ENCODE results near the gene RSL1D1. TPM values are rescaled to one million over a fixed set of nuclear protein-coding genes. Genes with fewer than 3 reads are reported as not detected.

The RSL1D1 gene
- total RNA-seq, 2 experiments from 2014 or later = 224 to 237 TPM

- no peak for TF ChIP-seq CTCF (IDR thresholded peaks at IDR 0.05)
- no peak for DNase-seq
- H3K4me1 Mint-ChIP-seq (ENCODE audit: low read depth) = peaks cover 25% of the 10 kb centered on the region
- no peak overlapping the region for H3K4me3 Mint-ChIP-seq
- no peak overlapping the region for H3K4me3 ChIP-seq (ENCODE audit: low read length)
- ChIA-PET CTCF (no interaction called here), POLR2A (interaction anchor here (0.9 kb wide), 1 partner anchor 39 kb away, joined by 3 read pairs; no protein-coding TSS in a partner anchor)
- peaks cover 32% of the 10 kb centered on the region for H3K36me3 Mint-ChIP-seq (ENCODE audit: low read depth)
- H3K4me1 ChIP-seq (ENCODE audit: insufficient read depth, low read length) = no peaks in the 10 kb centered on the region
- no peaks in the 10 kb centered on the region for H3K9me3 Mint-ChIP-seq
- H3K27ac ChIP-seq (ENCODE audit: low read depth in 1 of 2, low read length in 2 of 2) = no peak overlapping the region
- no peak overlapping the region for H3K27ac Mint-ChIP-seq
- H3K27me3 Mint-ChIP-seq = no peaks in the 10 kb centered on the region
- no peaks in the 10 kb centered on the region for H3K9me3 ChIP-seq (ENCODE audit: control insufficient read depth in 1 of 2, insufficient read depth in 1 of 2, low read length in 2 of 2)
- H3K36me3 ChIP-seq (ENCODE audit: insufficient read depth, low read length) = peaks cover 28% of the 10 kb centered on the region
- H3K27me3 ChIP-seq (ENCODE audit: control insufficient read depth in 1 of 2, insufficient read depth in 2 of 2, low read length in 2 of 2) = no peaks in the 10 kb centered on the region
- ATAC-seq (ENCODE audit: poor library complexity) = no peak
- intact Hi-C loops (cut with DNase I, micrococcal nuclease) = no loop called here
Measured at GRCh38 chr16:11868412-11868980, 17.2 kb upstream of the RSL1D1 start.

DNA sequence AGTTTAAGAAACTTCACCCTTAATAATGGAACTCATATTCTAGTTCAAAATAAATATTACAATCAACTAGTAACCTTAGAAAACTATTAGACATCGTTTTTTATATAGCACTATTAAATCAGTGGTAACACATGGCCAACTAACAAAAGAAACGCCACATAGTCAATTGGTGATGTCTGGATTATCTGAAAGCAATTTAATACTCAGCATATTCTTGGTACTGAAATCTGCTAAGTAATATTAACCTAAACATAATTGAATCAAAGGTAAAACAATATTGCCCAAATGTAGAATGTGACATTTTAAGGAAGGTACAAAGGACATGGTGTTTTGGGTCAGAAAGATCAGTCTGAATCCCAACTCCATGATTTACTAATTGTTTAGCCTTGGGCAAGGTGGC lies 11.1 kb upstream of the RSL1D1 start:
- TF ChIP-seq CTCF (IDR thresholded peaks at IDR 0.05) = no peak
- intact Hi-C loops (cut with DNase I, micrococcal nuclease) = no loop called here
- ChIA-PET POLR2A (no interaction called here), CTCF (no interaction called here)
- H3K27ac ChIP-seq (ENCODE audit: low read depth in 1 of 2, low read length in 2 of 2) = no peak overlapping the region
- Mint-ChIP-seq H3K4me3 (no peak overlapping the region), H3K36me3 (ENCODE audit: low read depth) (peaks cover 4% of the 10 kb centered on the region), H3K27me3 (no peaks in the 10 kb centered on the region), H3K9me3 (no peaks in the 10 kb centered on the region), H3K4me1 (ENCODE audit: low read depth) (peaks cover 33% of the 10 kb centered on the region), H3K27ac (no peak overlapping the region)
- ATAC-seq (ENCODE audit: poor library complexity) (no peak), DNase-seq (no peak)
- no peak overlapping the region for H3K4me3 ChIP-seq (ENCODE audit: low read length)
- no peaks in the 10 kb centered on the region for H3K27me3 ChIP-seq (ENCODE audit: control insufficient read depth in 1 of 2, insufficient read depth in 2 of 2, low read length in 2 of 2)
- no peaks in the 10 kb centered on the region for H3K4me1 ChIP-seq (ENCODE audit: insufficient read depth, low read length)
- peaks cover 5% of the 10 kb centered on the region for H3K36me3 ChIP-seq (ENCODE audit: insufficient read depth, low read length)
- no peaks in the 10 kb centered on the region for H3K9me3 ChIP-seq (ENCODE audit: control insufficient read depth in 1 of 2, insufficient read depth in 1 of 2, low read length in 2 of 2)

DNA sequence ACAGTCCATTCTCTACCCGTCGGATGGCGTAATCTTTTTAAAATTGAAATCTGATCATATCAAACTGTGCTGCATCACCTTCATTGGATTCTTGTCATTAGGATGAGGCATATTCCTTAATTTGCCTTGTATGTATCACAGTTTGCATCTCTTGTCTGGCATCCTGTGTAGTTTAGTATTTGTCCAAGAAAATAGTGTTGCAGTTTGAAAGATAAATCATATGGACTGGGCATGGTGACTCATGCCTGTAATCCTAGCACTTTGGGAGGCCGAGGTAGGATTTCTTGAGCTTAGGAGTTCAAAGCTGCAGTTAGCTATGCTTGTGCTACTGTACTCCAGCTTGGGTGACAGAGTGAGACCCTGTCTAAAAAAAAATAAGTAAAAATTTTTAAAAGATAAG lies 5.8 kb upstream of the RSL1D1 start:
- CTCF ChIA-PET = no interaction called here
- H3K9me3 Mint-ChIP-seq = no peaks in the 10 kb centered on the region
- H3K36me3 Mint-ChIP-seq (ENCODE audit: low read depth) = peaks cover 16% of the 10 kb centered on the region
- H3K4me3 Mint-ChIP-seq = no peak overlapping the region
- H3K27me3 Mint-ChIP-seq = no peaks in the 10 kb centered on the region
- Histone ChIP-seq H3K9me3 (ENCODE audit: control insufficient read depth in 1 of 2, insufficient read depth in 1 of 2, low read length in 2 of 2) (no peaks in the 10 kb centered on the region), H3K4me3 (ENCODE audit: low read length) (no peak overlapping the region), H3K27ac (ENCODE audit: low read depth in 1 of 2, low read length in 2 of 2) (no peak overlapping the region), H3K36me3 (ENCODE audit: insufficient read depth, low read length) (peaks cover 11% of the 10 kb centered on the region), H3K27me3 (ENCODE audit: control insufficient read depth in 1 of 2, insufficient read depth in 2 of 2, low read length in 2 of 2) (no peaks in the 10 kb centered on the region), H3K4me1 (ENCODE audit: insufficient read depth, low read length) (peaks cover 22% of the 10 kb centered on the region)
- ATAC-seq (ENCODE audit: poor library complexity) (no peak), DNase-seq (no peak)
- POLR2A ChIA-PET = no interaction called here
- intact Hi-C loops (cut with DNase I, micrococcal nuclease) = no loop called here
- no peak overlapping the region for H3K27ac Mint-ChIP-seq
- peaks cover 32% of the 10 kb centered on the region for H3K4me1 Mint-ChIP-seq (ENCODE audit: low read depth)
- no peak for TF ChIP-seq CTCF (IDR thresholded peaks at IDR 0.05)
